CD14-positive monocyte (primary cell): ENCODE results near the gene CYP2A6. TPM values are rescaled to one million over a fixed set of nuclear protein-coding genes. Genes with fewer than 3 reads are reported as not detected.
A peak's percentile ranks its signal among the peaks of the same experiment; 100 is the strongest.
"Not testable (repeated sequence)": the region's sequence is repeated elsewhere in the genome, so short reads cannot be mapped to it uniquely, and the experiment has no call there.

ENCODE experiments used
- DNase-seq, 3 donors: peaks; one replicate each; pipeline ENCODE4 v3.0.0-alpha.2; 2011 to 2022
- H2AFZ ChIP-seq: 2 replicates; pipeline ENCODE4 v1.6.0; 2012; ENCODE audit warnings: mild to moderate bottlenecking, low read depth, low read length, inconsistent platforms; ENCODE audit not compliant: insufficient read depth, poor library complexity, severe bottlenecking
- H3K27ac ChIP-seq, 2 donors: 1 replicate in 1 of 2; 2 replicates in 1 of 2; pipeline ENCODE4 v1.5.1; 2012 to 2013; ENCODE audit warnings: low read length in 2 of 2, control low read depth in 1 of 2, inconsistent platforms in 1 of 2, low read depth in 1 of 2, mild to moderate bottlenecking in 1 of 2
- H3K27me3 ChIP-seq, 2 donors: one replicate each; pipeline versions ENCODE4 v1.6.0 to v1.6.1; 2011 to 2013; ENCODE audit warnings: low read length in 2 of 2; ENCODE audit not compliant: control insufficient read depth in 2 of 2, insufficient read depth in 2 of 2
- H3K36me3 ChIP-seq, 2 donors: replicated peaks in 1 of 2; 1 replicate in 1 of 2; 2 replicates in 1 of 2; pipeline versions ENCODE4 v1.5.1 to v1.6.1; 2012 to 2013; ENCODE audit warnings: low read length in 2 of 2, control low read depth in 1 of 2, inconsistent platforms in 1 of 2, mild to moderate bottlenecking in 1 of 2; ENCODE audit not compliant: insufficient read depth in 2 of 2, control insufficient read depth in 1 of 2
- H3K4me1 ChIP-seq, 2 donors: 1 replicate in 1 of 2; 2 replicates in 1 of 2; pipeline versions ENCODE4 v1.5.1 to v1.6.1; 2012 to 2013; ENCODE audit warnings: low read length in 2 of 2, control low read depth in 1 of 2, inconsistent platforms in 1 of 2, mild to moderate bottlenecking in 1 of 2, moderate library complexity in 1 of 2; ENCODE audit not compliant: insufficient read depth in 2 of 2, control insufficient read depth in 1 of 2
- H3K4me2 ChIP-seq: replicated peaks from 2 replicates; pipeline ENCODE3; 2012; ENCODE audit warnings: low read length, moderate library complexity, mild to moderate bottlenecking; ENCODE audit not compliant: poor library complexity, severe bottlenecking; ENCODE audit errors: extremely low read depth
- H3K4me3 ChIP-seq, 3 experiments: fragments of 200-600 bp in 1 of 3; sonication (generic) in 1 of 3; replicated peaks in 1 of 3; 1 replicate in 2 of 3; 2 replicates in 1 of 3; pipeline ENCODE4 v1.5.1; 2011 to 2013; ENCODE audit warnings: low read length in 3 of 3, mild to moderate bottlenecking in 3 of 3, control low read depth in 2 of 3, low read depth in 2 of 3, inconsistent platforms in 1 of 3, moderate library complexity in 1 of 3
- H3K79me2 ChIP-seq: 2 replicates; pipeline ENCODE4 v1.6.0; 2012; ENCODE audit warnings: mild to moderate bottlenecking, control low read depth, inconsistent platforms, low read length, moderate library complexity; ENCODE audit not compliant: insufficient read depth
- H3K9ac ChIP-seq: 2 replicates; pipeline ENCODE4 v1.6.0; 2017; ENCODE audit warnings: low read length, mild to moderate bottlenecking; ENCODE audit not compliant: insufficient read depth, poor library complexity, severe bottlenecking
- H3K9me3 ChIP-seq, 2 donors: replicated peaks in 1 of 2; 1 replicate in 1 of 2; 2 replicates in 1 of 2; pipeline versions ENCODE4 v1.5.1 to v1.6.1; 2012 to 2013; ENCODE audit warnings: low read length in 2 of 2, control low read depth in 1 of 2; ENCODE audit not compliant: control insufficient read depth in 1 of 2, insufficient read depth in 1 of 2
- H4K20me1 ChIP-seq: 2 replicates; pipeline ENCODE4 v1.6.0; 2012; ENCODE audit warnings: mild to moderate bottlenecking, low read length, control low read depth, moderate library complexity; ENCODE audit not compliant: insufficient read depth
- H3K27ac Mint-ChIP-seq, 7 donors: one replicate each; pipeline ENCODE4 v1.8.0; 2020; ENCODE audit warnings: mild to moderate bottlenecking in 7 of 7, mixed read lengths in 7 of 7, moderate library complexity in 6 of 7, inconsistent platforms in 2 of 7
- H3K27me3 Mint-ChIP-seq, 3 donors: one replicate each; pipeline ENCODE4 v1.8.0; 2021 to 2022; ENCODE audit warnings: low read depth in 3 of 3, mild to moderate bottlenecking in 3 of 3, mixed read lengths in 3 of 3, moderate library complexity in 3 of 3, inconsistent platforms in 1 of 3
- H3K36me3 Mint-ChIP-seq, 2 donors: one replicate each; pipeline ENCODE4 v1.8.0; 2020; ENCODE audit warnings: mixed read lengths in 2 of 2, inconsistent platforms in 1 of 2, mild to moderate bottlenecking in 1 of 2
- H3K4me1 Mint-ChIP-seq: one replicate; pipeline ENCODE4 v1.8.0; 2020; ENCODE audit warnings: mild to moderate bottlenecking, mixed read lengths
- H3K4me3 Mint-ChIP-seq, 2 donors: one replicate each; pipeline ENCODE4 v1.8.0; 2020; ENCODE audit warnings: mild to moderate bottlenecking in 2 of 2, mixed read lengths in 2 of 2, moderate library complexity in 1 of 2
- H3K9me3 Mint-ChIP-seq, 7 donors: one replicate each; pipeline ENCODE4 v1.8.0; 2020 to 2022; ENCODE audit warnings: mixed read lengths in 7 of 7, mild to moderate bottlenecking in 6 of 7, moderate library complexity in 6 of 7, inconsistent platforms in 2 of 7
- WGBS: methylation state at CpG from one replicate; pipeline ENCODE4 v1.1.5; 2013; ENCODE audit warnings: missing lambda C conversion rate; ENCODE audit not compliant: insufficient coverage; 5-methylcytosine and 5-hydroxymethylcytosine counted together
- intact Hi-C, 2 donors: fragments of 100-400 bp; cut with micrococcal nuclease; formaldehyde crosslinking; loops; one replicate each; pipeline versions ENCODE4 v1.15.0 to v1.15.1; 2023
- polyA plus RNA-seq, 3 donors: library from polyadenylated mRNA; depleted of rRNA in 1 of 3; unstranded in 2 of 3; stranded (reverse) in 1 of 3; fragments of 300-500 nt in 2 of 3; fragments of >200 nt in 1 of 3; fragmentation: Illumina TruSeq in 2 of 3; gene quantifications; 1 replicate in 2 of 3; 2 replicates in 1 of 3; pipeline ENCODE4 v1.2.3, GENCODE V29; 2012 to 2021
- TF ChIP-seq, protein P1 (sequence below): fragments of 200-600 bp; IDR thresholded peaks from one replicate; pipeline ENCODE4 v1.8.0; 2022; ENCODE audit warnings: antibody characterized with exemption, mild to moderate bottlenecking

CYP2A6 gene
- polyA plus RNA-seq, 3 donors: not detected

DNA sequence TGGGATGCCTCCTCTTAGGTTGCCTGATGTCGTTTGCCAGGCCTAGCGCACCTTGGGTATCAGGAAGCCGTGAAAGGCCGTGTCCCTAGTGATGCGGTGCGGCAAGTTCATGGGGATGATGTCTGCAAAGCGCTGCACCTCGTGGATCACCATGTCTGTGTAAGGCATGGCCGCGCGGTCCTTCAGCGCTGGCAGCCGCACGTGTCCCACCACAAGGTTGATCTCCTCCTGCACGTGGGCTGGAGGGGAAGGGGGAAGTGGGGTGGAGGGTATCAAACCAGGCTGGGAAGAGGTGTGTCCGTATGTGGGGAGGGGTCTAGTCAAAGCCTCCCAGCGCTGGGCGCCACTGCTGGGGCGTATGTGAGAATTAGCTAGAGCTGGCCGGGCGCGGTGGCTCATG lies 28.1 kb downstream of the CYP2A6 start:
- TF ChIP-seq, protein P1, sequence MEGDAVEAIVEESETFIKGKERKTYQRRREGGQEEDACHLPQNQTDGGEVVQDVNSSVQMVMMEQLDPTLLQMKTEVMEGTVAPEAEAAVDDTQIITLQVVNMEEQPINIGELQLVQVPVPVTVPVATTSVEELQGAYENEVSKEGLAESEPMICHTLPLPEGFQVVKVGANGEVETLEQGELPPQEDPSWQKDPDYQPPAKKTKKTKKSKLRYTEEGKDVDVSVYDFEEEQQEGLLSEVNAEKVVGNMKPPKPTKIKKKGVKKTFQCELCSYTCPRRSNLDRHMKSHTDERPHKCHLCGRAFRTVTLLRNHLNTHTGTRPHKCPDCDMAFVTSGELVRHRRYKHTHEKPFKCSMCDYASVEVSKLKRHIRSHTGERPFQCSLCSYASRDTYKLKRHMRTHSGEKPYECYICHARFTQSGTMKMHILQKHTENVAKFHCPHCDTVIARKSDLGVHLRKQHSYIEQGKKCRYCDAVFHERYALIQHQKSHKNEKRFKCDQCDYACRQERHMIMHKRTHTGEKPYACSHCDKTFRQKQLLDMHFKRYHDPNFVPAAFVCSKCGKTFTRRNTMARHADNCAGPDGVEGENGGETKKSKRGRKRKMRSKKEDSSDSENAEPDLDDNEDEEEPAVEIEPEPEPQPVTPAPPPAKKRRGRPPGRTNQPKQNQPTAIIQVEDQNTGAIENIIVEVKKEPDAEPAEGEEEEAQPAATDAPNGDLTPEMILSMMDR: no peak
- 84% methylated on average over 14 of the region's 22 CpGs for WGBS
- no peak overlapping the region for H3K4me2 ChIP-seq
- peaks cover 4 to 7% of the 10 kb centered on the region in 2 donors for H3K36me3 Mint-ChIP-seq
- H3K4me1 ChIP-seq: peaks cover 52 to 55% of the 10 kb centered on the region in 2 donors
- no peaks in the 10 kb centered on the region for H3K36me3 ChIP-seq
- no peak overlapping the region for H2AFZ ChIP-seq
- peak overlapping the region; percentile 76 to 98 (median 96) for H3K27ac Mint-ChIP-seq
- H3K27me3 Mint-ChIP-seq: peaks cover 2 to 6% (median 3%) of the 10 kb centered on the region in 3 donors
- intact Hi-C loops: loop anchor here in 1 of 2 donors (5.0 kb wide), 1 partner anchor 160 kb away; no protein-coding TSS in a partner anchor
- H3K27ac ChIP-seq: peak overlapping the region; percentile 29 to 84
- peaks cover 0 to 2% (median 0%) of the 10 kb centered on the region in 7 donors for H3K9me3 Mint-ChIP-seq
- H3K4me3 Mint-ChIP-seq: peak overlapping the region in 1 of 2 donors; percentile 12
- no peaks in the 10 kb centered on the region for H3K79me2 ChIP-seq
- no peaks in the 10 kb centered on the region for H3K9me3 ChIP-seq
- no peaks in the 10 kb centered on the region for H3K27me3 ChIP-seq
- peak overlapping the region in 1 of 3 experiments; percentile 59 for H3K4me3 ChIP-seq
- peaks cover 63% of the 10 kb centered on the region for H3K4me1 Mint-ChIP-seq
- no peaks in the 10 kb centered on the region for H4K20me1 ChIP-seq
- no peak overlapping the region for H3K9ac ChIP-seq
- no peak for DNase-seq

DNA sequence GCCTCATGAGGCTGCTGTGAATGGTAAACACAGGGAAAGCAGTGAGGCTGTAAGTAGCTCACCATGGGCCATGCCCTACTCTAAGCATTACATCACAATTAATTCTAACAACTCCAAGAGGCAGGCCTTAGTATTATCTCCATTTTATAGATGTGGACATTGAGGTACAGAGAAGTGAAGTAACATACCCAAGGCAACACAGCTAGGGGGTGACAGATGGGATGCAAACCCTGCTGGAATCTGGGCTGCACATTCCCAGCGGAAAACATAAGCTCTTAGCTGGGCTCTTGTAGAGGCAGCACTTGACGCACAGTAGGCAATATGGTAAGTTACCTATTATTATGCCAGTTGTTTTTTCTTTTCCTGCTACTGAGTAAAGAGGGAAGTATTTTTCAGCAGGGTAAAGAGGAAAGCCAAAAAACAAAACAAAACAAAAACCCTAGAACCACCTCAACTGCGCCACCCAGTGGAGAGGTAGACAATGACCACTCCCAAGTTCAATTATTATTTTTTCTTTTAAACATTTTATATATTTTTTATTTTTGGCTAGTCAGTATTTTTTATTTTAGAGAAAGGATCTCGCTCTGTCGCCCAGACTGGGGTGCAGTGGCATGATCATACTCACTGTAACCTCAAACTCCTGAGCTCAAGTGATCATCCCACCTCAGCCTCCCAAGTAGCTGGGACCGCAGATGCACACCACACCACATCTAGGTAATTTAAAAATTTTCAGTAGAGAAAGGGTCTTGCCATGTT lies 30.6 kb downstream of the CYP2A6 start:
- H3K79me2 ChIP-seq, H3K27me3 ChIP-seq, H3K36me3 ChIP-seq, H2AFZ ChIP-seq, H3K9me3 Mint-ChIP-seq, H3K36me3 Mint-ChIP-seq, H3K9me3 ChIP-seq, H4K20me1 ChIP-seq, H3K9ac ChIP-seq: not testable (repeated sequence)
- peak; percentile 41 to 64 (median 62) for DNase-seq
- Histone ChIP-seq H3K4me2 (peak overlapping the region; percentile 51), H3K27ac (peak overlapping the region in 1 of 2 donors; percentile 58), H3K4me3 (peak overlapping the region in 1 of 3 experiments; percentile 34), H3K4me1 (peaks cover 46 to 50% of the 10 kb centered on the region in 2 donors)
- Mint-ChIP-seq H3K27me3 (peaks cover 8 to 11% (median 9%) of the 10 kb centered on the region in 3 donors), H3K4me3 (peak overlapping the region in 1 of 2 donors; percentile 39), H3K4me1 (peaks cover 50% of the 10 kb centered on the region), H3K27ac (peak overlapping the region in 6 of 7 donors; percentile 26 to 84 (median 66))
- no CpG with 5 or more reads among the region's 6 CpGs for WGBS
- TF ChIP-seq, protein P1: peak; percentile 85
- intact Hi-C loops: loop anchor here (5.0 kb wide), 1 partner anchor 157 kb away; no protein-coding TSS in a partner anchor
